ENCODE measurements around the gene SRI. TPM values are rescaled to one million over a fixed set of nuclear protein-coding genes. Genes with fewer than 3 reads are reported as not detected.

Gene SRI
- total RNA-seq, 1 donor from 2014 or later = 140 TPM

DNA sequence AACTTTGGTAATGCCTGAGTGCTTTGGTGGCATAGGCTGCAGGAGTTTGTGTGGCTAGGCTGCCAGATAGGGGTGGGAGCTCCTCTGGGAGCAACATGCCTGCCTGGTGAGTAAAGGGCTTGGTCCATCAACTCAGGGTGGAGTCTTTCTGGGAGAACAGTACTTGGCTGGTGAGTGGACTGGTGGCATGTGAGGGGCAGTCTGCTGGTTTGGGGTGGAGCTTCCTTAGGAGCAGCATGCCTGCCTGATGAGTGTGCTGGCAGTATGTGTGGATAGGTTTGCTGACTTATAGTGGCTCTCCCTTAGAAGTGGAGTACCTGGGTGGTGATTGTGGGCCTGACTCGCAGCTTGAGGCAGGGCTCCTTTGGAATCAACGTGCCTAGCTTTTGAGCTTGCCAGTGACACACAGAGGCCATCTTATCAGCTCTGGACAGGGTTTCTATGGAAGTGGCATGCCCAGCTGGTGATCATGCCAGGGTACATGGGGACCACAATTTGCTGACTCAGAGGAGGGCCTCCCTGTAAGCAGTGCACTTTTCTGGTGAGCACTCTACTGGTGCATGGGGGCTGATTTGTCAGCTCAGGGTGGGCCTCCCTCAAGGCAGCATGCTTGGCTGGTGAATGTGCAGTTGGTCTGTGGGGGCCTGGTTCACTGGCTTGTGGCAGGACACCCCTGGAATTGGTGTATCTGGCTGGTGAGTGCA, 35.0 kb upstream of the SRI start:
- intact Hi-C loops (cut with DNase I) = no loop called here
- peak; percentile 14 to 79 for ATAC-seq

DNA sequence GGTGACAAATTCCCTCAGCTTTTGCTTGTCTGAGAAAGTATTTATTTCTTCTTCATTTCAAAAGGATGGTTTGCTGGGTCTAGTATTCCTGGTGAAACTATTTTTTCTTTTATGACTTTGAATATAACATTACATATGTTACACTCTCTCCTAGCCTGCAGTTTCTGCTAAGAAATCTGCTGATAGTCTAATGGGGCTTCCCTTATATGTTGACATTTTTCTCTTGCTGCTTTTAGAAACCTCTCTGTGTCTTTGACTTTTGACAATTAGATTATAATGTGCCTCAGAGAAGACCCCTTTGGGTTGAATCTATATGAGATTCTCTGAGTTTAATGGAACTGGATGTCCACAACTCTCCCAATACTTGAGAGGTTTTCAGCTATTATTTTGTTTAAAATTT, 33.8 kb upstream of the SRI start:
- TF ChIP-seq, protein P1, sequence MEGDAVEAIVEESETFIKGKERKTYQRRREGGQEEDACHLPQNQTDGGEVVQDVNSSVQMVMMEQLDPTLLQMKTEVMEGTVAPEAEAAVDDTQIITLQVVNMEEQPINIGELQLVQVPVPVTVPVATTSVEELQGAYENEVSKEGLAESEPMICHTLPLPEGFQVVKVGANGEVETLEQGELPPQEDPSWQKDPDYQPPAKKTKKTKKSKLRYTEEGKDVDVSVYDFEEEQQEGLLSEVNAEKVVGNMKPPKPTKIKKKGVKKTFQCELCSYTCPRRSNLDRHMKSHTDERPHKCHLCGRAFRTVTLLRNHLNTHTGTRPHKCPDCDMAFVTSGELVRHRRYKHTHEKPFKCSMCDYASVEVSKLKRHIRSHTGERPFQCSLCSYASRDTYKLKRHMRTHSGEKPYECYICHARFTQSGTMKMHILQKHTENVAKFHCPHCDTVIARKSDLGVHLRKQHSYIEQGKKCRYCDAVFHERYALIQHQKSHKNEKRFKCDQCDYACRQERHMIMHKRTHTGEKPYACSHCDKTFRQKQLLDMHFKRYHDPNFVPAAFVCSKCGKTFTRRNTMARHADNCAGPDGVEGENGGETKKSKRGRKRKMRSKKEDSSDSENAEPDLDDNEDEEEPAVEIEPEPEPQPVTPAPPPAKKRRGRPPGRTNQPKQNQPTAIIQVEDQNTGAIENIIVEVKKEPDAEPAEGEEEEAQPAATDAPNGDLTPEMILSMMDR (IDR thresholded peaks at IDR 0.05) = no peak
- no peak for ATAC-seq
- Histone ChIP-seq H3K4me1 (no peaks in the 10 kb centered on the region), H3K36me3 (no peaks in the 10 kb centered on the region), H3K27ac (no peak overlapping the region), H3K27me3 (ENCODE audit: low read depth) (no peaks in the 10 kb centered on the region), H3K4me3 (no peak overlapping the region), H3K9me3 (peaks cover 13% of the 10 kb centered on the region)
- intact Hi-C loops (cut with DNase I) = no loop called here
- no peak for DNase-seq

More for the DNA sequence above, 35.0 kb upstream of the SRI start:
- Histone ChIP-seq H3K27me3 (ENCODE audit: low read depth) (no peaks in the 10 kb centered on the region), H3K4me1 (no peaks in the 10 kb centered on the region), H3K4me3 (no peak overlapping the region), H3K27ac (no peak overlapping the region), H3K9me3 (peaks cover 13% of the 10 kb centered on the region), H3K36me3 (no peaks in the 10 kb centered on the region)
- DNase-seq = no peak
- TF ChIP-seq, protein P1 (IDR thresholded peaks at IDR 0.05) = no peak

DNA sequence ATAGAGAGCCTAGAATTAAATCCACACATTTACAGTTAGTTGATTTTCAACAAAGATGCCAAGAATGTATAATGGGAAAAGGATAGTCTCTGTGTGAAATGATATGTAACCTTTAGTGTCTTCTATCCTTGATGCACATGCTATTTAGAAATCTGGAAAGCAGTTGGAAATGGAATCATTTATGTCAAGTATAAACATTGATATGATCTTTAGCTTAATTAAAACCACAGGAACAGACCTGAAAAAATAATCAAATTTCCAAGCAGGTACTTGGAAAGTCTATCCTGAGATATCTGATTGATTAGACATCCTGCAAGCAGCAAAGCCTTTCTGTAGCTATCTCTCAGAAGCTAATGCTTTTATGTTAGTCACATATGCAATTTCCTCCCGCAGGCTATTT, 24.4 kb upstream of the SRI start:
- H3K27ac ChIP-seq = no peak overlapping the region
- TF ChIP-seq, protein P1 (IDR thresholded peaks at IDR 0.05) = no peak
- intact Hi-C loops (cut with DNase I) = no loop called here

DNA sequence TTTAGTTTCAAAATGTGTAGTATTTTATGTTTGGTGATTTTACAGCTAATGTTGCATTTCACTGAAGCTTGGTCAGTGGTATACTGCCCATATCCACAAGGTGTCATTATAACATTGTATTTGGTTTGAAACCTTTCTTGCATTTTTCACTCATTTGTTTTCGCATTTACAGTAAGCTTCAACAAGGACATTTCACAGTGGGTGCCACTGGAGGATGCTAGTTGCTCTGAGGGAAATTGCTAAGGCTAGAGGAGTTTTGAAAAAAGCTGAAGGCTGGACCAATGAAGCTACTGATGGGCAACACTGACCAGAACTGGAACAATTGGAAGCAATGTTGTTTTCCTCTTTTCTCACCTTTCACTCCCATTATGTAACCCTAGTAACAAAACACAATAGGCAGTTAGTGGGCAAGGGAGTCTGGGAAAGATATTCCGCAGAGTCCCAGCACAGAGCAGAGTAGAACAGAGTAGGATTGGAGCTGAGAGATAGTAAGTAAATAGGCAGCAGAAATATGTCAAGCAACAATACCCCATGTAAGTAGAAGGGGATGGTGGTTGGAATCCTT, 23.6 kb upstream of the SRI start:
- no peak overlapping the region for H3K4me3 ChIP-seq
- ATAC-seq (peak; percentile 91 to 93), DNase-seq (no peak)
- no peak overlapping the region for H3K27ac ChIP-seq
- peaks cover 5% of the 10 kb centered on the region for H3K4me1 ChIP-seq
- TF ChIP-seq, protein P1 (IDR thresholded peaks at IDR 0.05) = peak; percentile 75
- H3K9me3 ChIP-seq = no peaks in the 10 kb centered on the region
- H3K27me3 ChIP-seq (ENCODE audit: low read depth) = no peaks in the 10 kb centered on the region
- H3K36me3 ChIP-seq = no peaks in the 10 kb centered on the region
- intact Hi-C loops (cut with DNase I) = no loop called here

More for the DNA sequence above, 24.4 kb upstream of the SRI start:
- Histone ChIP-seq H3K9me3 (no peaks in the 10 kb centered on the region), H3K27me3 (ENCODE audit: low read depth) (no peaks in the 10 kb centered on the region), H3K4me3 (no peak overlapping the region), H3K4me1 (peaks cover 5% of the 10 kb centered on the region), H3K36me3 (no peaks in the 10 kb centered on the region)
- no peak for DNase-seq
- ATAC-seq = no peak

DNA sequence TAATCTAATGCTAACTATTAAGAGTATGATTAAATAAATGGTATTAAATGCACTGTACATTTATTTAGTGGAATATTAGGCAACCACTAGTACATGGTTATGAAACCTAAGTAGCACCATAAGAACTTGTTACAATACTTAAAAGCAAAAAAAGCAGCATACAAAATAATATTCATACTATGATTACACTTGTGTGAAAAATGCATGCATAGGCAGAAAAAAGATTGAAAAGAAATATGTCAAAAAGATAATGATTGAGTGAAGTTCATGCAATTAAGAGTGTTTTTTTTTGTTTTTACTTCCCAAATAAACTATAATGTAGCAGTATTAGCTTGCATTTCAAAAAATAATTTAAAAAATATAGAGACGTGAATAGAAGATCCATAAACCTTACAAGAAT, 20.0 kb upstream of the SRI start:
- Histone ChIP-seq H3K27me3 (ENCODE audit: low read depth) (no peaks in the 10 kb centered on the region), H3K36me3 (no peaks in the 10 kb centered on the region), H3K4me1 (peaks cover 5% of the 10 kb centered on the region), H3K4me3 (no peak overlapping the region), H3K9me3 (no peaks in the 10 kb centered on the region), H3K27ac (no peak overlapping the region)
- no peak for ATAC-seq
- TF ChIP-seq, protein P1 (IDR thresholded peaks at IDR 0.05) = no peak
- no peak for DNase-seq
- intact Hi-C loops (cut with DNase I) = no loop called here

All from lower lobe of right lung (tissue), 2 donors.